IMR-90 (cell line): ENCODE measurements around the gene MGAT1. TPM values are rescaled to one million over a fixed set of nuclear protein-coding genes. Genes with fewer than 3 reads are reported as not detected.
A peak's percentile ranks its signal among the peaks of the same experiment; 100 is the strongest.

ENCODE experiments used
- ATAC-seq: fragments of 200-7000 bp; cut with Tn5 transposase; 2 replicates; pipeline ENCODE4 v1.9.1; 2020; ENCODE audit warnings: low read depth, mild to moderate bottlenecking, moderate library complexity
- BruUV-seq: library from RNA; stranded (reverse); fragments of 400-500 nt; replicated peaks from 2 replicates; lab custom pipeline; 2021; lab: Mats Ljungman, UMichigan
- CTCF ChIA-PET: fragments of 300-600 bp; formaldehyde crosslinking; extraction: SDS; loops from one replicate; lab custom pipeline; 2021; ENCODE audit warnings: antibody characterized with exemption; lab: Yijun Ruan, JAX
- POLR2A ChIA-PET: fragments of 300-600 bp; sonication (Branson Sonifier 250); formaldehyde crosslinking; loops from one replicate; lab custom pipeline; 2022; ENCODE audit warnings: antibody characterized with exemption; ENCODE audit not compliant: unreplicated experiment; lab: Charles Lee
- DNase-seq: peaks from one replicate; pipeline ENCODE4 v3.0.0; 2013
- H2AFZ ChIP-seq: replicated peaks from 2 replicates; pipeline ENCODE3; 2013; ENCODE audit warnings: low read length, mild to moderate bottlenecking; ENCODE audit not compliant: poor library complexity
- H2AK5ac ChIP-seq: 2 replicates; pipeline ENCODE4 v1.6.1; 2013; ENCODE audit warnings: low read depth, low read length, inconsistent platforms
- H2AK9ac ChIP-seq: replicated peaks from 2 replicates; pipeline ENCODE3; 2013; ENCODE audit warnings: mild to moderate bottlenecking, low read depth, low read length, moderate library complexity; ENCODE audit not compliant: poor library complexity
- H2BK120ac ChIP-seq: 2 replicates; pipeline ENCODE4 v1.6.1; 2013; ENCODE audit warnings: low read depth, low read length, inconsistent platforms
- H2BK15ac ChIP-seq: 3 replicates; pipeline ENCODE4 v1.6.1; 2013; ENCODE audit warnings: low read depth, low read length, inconsistent platforms
- H2BK20ac ChIP-seq: 2 replicates; pipeline ENCODE4 v1.6.1; 2013; ENCODE audit warnings: low read depth, mild to moderate bottlenecking, inconsistent platforms, low read length, moderate library complexity
- H2BK5ac ChIP-seq: 2 replicates; pipeline ENCODE4 v1.6.1; 2013; ENCODE audit warnings: mild to moderate bottlenecking, low read depth, low read length, inconsistent platforms; ENCODE audit not compliant: poor library complexity, severe bottlenecking
- H3K14ac ChIP-seq: replicated peaks from 2 replicates; pipeline ENCODE4 v1.6.1; 2013; ENCODE audit warnings: low read depth, low read length, inconsistent platforms
- H3K18ac ChIP-seq: 2 replicates; pipeline ENCODE4 v1.6.1; 2013; ENCODE audit warnings: low read depth, low read length, control low read depth
- H3K23ac ChIP-seq: 2 replicates; pipeline ENCODE4 v1.6.1; 2013; ENCODE audit warnings: low read depth, low read length, inconsistent platforms
- H3K27ac ChIP-seq: 2 replicates; pipeline ENCODE4 v1.5.1; 2013; ENCODE audit warnings: mild to moderate bottlenecking, control low read depth, low read length; ENCODE audit not compliant: insufficient read depth
- H3K27me3 ChIP-seq: 2 replicates; pipeline ENCODE4 v1.6.1; 2013; ENCODE audit warnings: low read length; ENCODE audit not compliant: control insufficient read depth, insufficient read depth
- H3K36me3 ChIP-seq: 2 replicates; pipeline ENCODE4 v1.6.1; 2013; ENCODE audit warnings: low read length, mixed read lengths; ENCODE audit not compliant: control insufficient read depth, insufficient read depth
- H3K4ac ChIP-seq: 2 replicates; pipeline ENCODE4 v1.6.1; 2013; ENCODE audit warnings: low read depth, low read length, inconsistent platforms
- H3K4me1 ChIP-seq: 2 replicates; pipeline ENCODE4 v1.6.1; 2013; ENCODE audit warnings: low read length, mixed read lengths; ENCODE audit not compliant: control insufficient read depth, insufficient read depth
- H3K4me2 ChIP-seq: 2 replicates; pipeline ENCODE4 v1.6.1; 2013; ENCODE audit warnings: low read depth, mild to moderate bottlenecking, control low read depth, low read length, moderate library complexity
- H3K4me3 ChIP-seq: 2 replicates; pipeline ENCODE4 v1.5.1; 2013; ENCODE audit warnings: low read depth, mild to moderate bottlenecking, control low read depth, low read length, moderate library complexity; ENCODE audit not compliant: insufficient read depth
- H3K56ac ChIP-seq: 2 replicates; pipeline ENCODE4 v1.6.1; 2013; ENCODE audit warnings: low read length, inconsistent platforms; ENCODE audit not compliant: insufficient read depth; ENCODE audit errors: extremely low read depth
- H3K79me1 ChIP-seq, 2 experiments: 2 replicates each; pipeline ENCODE4 v1.6.1; 2013; ENCODE audit warnings: low read length in 2 of 2, inconsistent platforms in 1 of 2, low read depth in 1 of 2
- H3K9ac ChIP-seq: 2 replicates; pipeline ENCODE4 v1.6.1; 2013; ENCODE audit warnings: low read depth, low read length, control low read depth
- H3K9me1 ChIP-seq: 2 replicates; pipeline ENCODE4 v1.6.1; 2013; ENCODE audit warnings: low read length, inconsistent platforms; ENCODE audit not compliant: insufficient read depth
- H3K9me3 ChIP-seq: 2 replicates; pipeline ENCODE4 v1.6.1; 2013; ENCODE audit warnings: low read length; ENCODE audit not compliant: control insufficient read depth, insufficient read depth
- H4K20me1 ChIP-seq: 2 replicates; pipeline ENCODE4 v1.6.1; 2013; ENCODE audit warnings: low read length, inconsistent platforms; ENCODE audit not compliant: insufficient read depth
- H4K5ac ChIP-seq: 2 replicates; pipeline ENCODE4 v1.6.1; 2013; ENCODE audit warnings: mild to moderate bottlenecking, low read depth, low read length, control low read depth
- H4K8ac ChIP-seq, 2 experiments: 2 replicates each; pipeline ENCODE4 v1.6.1; 2013; ENCODE audit warnings: low read depth in 2 of 2, low read length in 2 of 2, control low read depth in 1 of 2, inconsistent platforms in 1 of 2
- H4K91ac ChIP-seq: 2 replicates; pipeline ENCODE4 v1.6.1; 2013; ENCODE audit warnings: low read depth, low read length, inconsistent platforms; ENCODE audit not compliant: insufficient read depth
- BHLHE40 ChIP-seq: fragments of 150-350 bp; IDR thresholded peaks from 2 replicates; pipeline ENCODE4 v1.6.1; 2016; ENCODE audit warnings: mild to moderate bottlenecking, low read depth, low read length
- CEBPB ChIP-seq: IDR thresholded peaks from 2 replicates; pipeline ENCODE4 v1.6.1; 2012; ENCODE audit warnings: low read depth, low read length, improper control_type of control experiment
- CHD1 ChIP-seq: IDR thresholded peaks from 2 replicates; pipeline ENCODE4 v1.6.1; 2012; ENCODE audit warnings: low read depth, low read length, improper control_type of control experiment
- FOS ChIP-seq: fragments of 150-350 bp; IDR thresholded peaks from 2 replicates; pipeline ENCODE4 v1.6.1; 2016; ENCODE audit warnings: low read depth, low read length
- MAFK ChIP-seq: IDR thresholded peaks from 2 replicates; pipeline ENCODE4 v1.6.1; 2012; ENCODE audit warnings: low read depth, low read length, improper control_type of control experiment
- MAZ ChIP-seq: IDR thresholded peaks from 2 replicates; pipeline ENCODE4 v1.6.1; 2012; ENCODE audit warnings: low read depth, mild to moderate bottlenecking, low read length, improper control_type of control experiment, moderate library complexity, borderline replicate concordance
- MXI1 ChIP-seq: IDR thresholded peaks from 2 replicates; pipeline ENCODE4 v1.6.1; 2012; ENCODE audit warnings: low read depth, mild to moderate bottlenecking, low read length, moderate library complexity, borderline replicate concordance
- NFE2L2 ChIP-seq: fragments of 150-350 bp; IDR thresholded peaks from 2 replicates; pipeline ENCODE4 v1.6.1; 2016; ENCODE audit warnings: low read depth, mild to moderate bottlenecking, low read length
- POLR2A ChIP-seq: IDR thresholded peaks from 2 replicates; pipeline ENCODE4 v1.6.1; 2012; ENCODE audit warnings: mild to moderate bottlenecking, low read depth, low read length
- RAD21 ChIP-seq: IDR thresholded peaks from 2 replicates; pipeline ENCODE4 v1.6.1; 2012; ENCODE audit warnings: low read length, improper control_type of control experiment
- RCOR1 ChIP-seq: IDR thresholded peaks from 2 replicates; pipeline ENCODE4 v1.6.1; 2012; ENCODE audit warnings: mild to moderate bottlenecking, low read length, improper control_type of control experiment; ENCODE audit not compliant: insufficient replicate concordance
- RFX5 ChIP-seq: IDR thresholded peaks from 2 replicates; pipeline ENCODE4 v1.8.0; 2012; ENCODE audit warnings: low read depth, mild to moderate bottlenecking, low read length, moderate library complexity
- SMC3 ChIP-seq: fragments of 150-350 bp; IDR thresholded peaks from 2 replicates; pipeline ENCODE4 v1.6.1; 2016; ENCODE audit warnings: low read depth, mild to moderate bottlenecking, antibody characterized with exemption, low read length, moderate library complexity
- WGBS, 2 experiments: methylation state at CpG; one replicate each; pipeline versions ENCODE4 v1.1.5 to v1.1.7; 2013; ENCODE audit warnings: missing lambda C conversion rate in 2 of 2; ENCODE audit not compliant: insufficient read length in 1 of 2; ENCODE audit errors: extremely low coverage in 2 of 2; 5-methylcytosine and 5-hydroxymethylcytosine counted together
- dilution Hi-C: fragments of 300-500 bp; cut with HindIII; formaldehyde crosslinking; loops from one replicate; pipeline ENCODE4 v1.14.3; 2018; ENCODE audit warnings: low sequenced_read_pairs; ENCODE audit not compliant: unreplicated experiment
- in situ Hi-C: fragments of 300-500 bp; cut with MboI; formaldehyde crosslinking; loops from 3 replicates; pipeline ENCODE4 v1.14.3; 2019; ENCODE audit warnings: low sequenced_read_pairs, inconsistent platforms, mixed read lengths
- intact Hi-C: fragments of 100-400 bp; cut with micrococcal nuclease; formaldehyde crosslinking; loops from 2 replicates; pipeline ENCODE4 v1.10.0; 2022
- polyA plus RNA-seq, 3 experiments: library from polyadenylated mRNA; depleted of rRNA; stranded (reverse); fragments of >200 nt; gene quantifications; 2 replicates each; pipeline ENCODE4 v1.2.3, GENCODE V29; 2012; ENCODE audit warnings: low replicate concordance in 1 of 3
- total RNA-seq: library from RNA; depleted of rRNA; stranded (reverse); fragments of >200 nt; gene quantifications from 2 replicates; pipeline ENCODE4 v1.2.3, GENCODE V29; 2012
- TF ChIP-seq, protein P1 (sequence below): conservative IDR thresholded peaks from 2 replicates; pipeline ENCODE4 v1.5.1; 2012; ENCODE audit warnings: mild to moderate bottlenecking, low read depth, low read length, improper control_type of control experiment
- TF ChIP-seq, protein P2 (sequence below): fragments of 150-350 bp; IDR thresholded peaks from 2 replicates; pipeline ENCODE4 v1.6.1; 2016; ENCODE audit warnings: low read depth, mild to moderate bottlenecking, low read length, moderate library complexity, borderline replicate concordance

MGAT1 gene
- total and polyA plus RNA-seq, 2 of the 4 experiments (the other 2 are of a cell fraction): 56.3 to 141 TPM

DNA sequence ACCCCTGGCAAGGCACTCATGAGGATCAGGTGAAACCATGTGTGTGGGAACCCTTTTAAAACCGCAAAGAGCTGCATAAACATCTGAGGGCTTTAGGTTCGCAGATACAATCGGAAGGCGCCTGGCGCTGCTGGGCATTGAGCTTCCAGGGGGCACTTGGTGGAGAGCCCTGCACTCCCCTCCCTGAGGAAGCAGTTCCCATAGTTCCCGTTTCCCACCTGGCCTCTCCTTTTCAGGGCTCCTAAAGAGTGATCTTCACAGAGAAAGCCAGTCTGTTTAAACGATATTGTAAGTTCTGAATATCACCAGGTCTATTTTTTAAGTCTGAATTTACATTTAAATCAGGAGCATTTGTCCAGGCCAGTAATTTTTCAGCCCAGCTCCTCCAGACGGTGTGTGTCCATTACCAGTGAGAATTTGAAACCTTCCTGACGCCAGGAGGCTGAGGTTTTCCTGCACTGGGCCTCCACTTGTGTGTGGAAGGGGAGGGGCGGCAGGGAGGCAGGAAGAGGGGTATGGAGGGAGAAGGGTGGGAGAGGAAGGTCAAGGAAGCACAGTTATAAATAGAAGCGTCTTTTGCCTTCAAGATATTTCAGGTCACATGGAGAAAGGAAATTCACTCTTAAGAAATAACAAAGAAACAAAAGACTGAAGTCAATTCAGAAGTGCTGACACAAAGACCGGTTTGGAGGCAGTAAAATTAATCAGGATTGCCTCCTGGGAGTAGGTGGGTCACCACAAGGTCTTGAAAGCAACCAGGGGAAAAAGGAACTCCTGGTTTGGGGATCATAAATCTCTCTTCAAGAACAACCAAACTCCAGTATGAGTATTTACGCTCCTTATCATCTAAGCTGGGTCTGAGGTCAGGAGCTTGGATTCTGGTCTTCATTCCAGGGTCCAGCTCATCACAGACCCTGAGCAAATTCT is 14.3 kb upstream of the MGAT1 start:
- Histone ChIP-seq H4K5ac (peak overlapping the region; percentile 87), H4K91ac (peak overlapping the region; percentile 10; the same call in 1 of the 2 replicates), H3K9me1 (no peaks in the 10 kb centered on the region; the same call in 1 of the 2 replicates), H2BK120ac (peak overlapping the region; percentile 78; the same call in 1 of the 2 replicates), H3K18ac (peak overlapping the region; percentile 81), H2AK9ac (peak overlapping the region; percentile 60), H3K14ac (peak overlapping the region; percentile 83), H4K20me1 (no peaks in the 10 kb centered on the region), H2BK15ac (peak overlapping the region; percentile 21; the same call in 2 of the 3 replicates), H2BK5ac (peak overlapping the region; percentile 77), H4K8ac (peak overlapping the region; percentile 17 to 73; a peak in 2 of 4 replicates), H3K36me3 (no peaks in the 10 kb centered on the region), H3K23ac (peak overlapping the region; percentile 51; the same call in 1 of the 2 replicates), H3K4ac (peak overlapping the region; percentile 59), H2AK5ac (peak overlapping the region; percentile 5; the same call in 1 of the 2 replicates), H3K9me3 (no peaks in the 10 kb centered on the region), H3K4me3 (no peak overlapping the region), H2AFZ (peak overlapping the region; percentile 88), H3K27me3 (no peaks in the 10 kb centered on the region), H3K56ac (no peak overlapping the region), H2BK20ac (no peak overlapping the region; the same call in 1 of the 2 replicates), H3K27ac (peak overlapping the region; percentile 29; the same call in 1 of the 2 replicates), H3K79me1 (no peaks in the 10 kb centered on the region; a peak in 1 of 4 replicates), H3K4me1 (peaks cover 11% of the 10 kb centered on the region), H3K4me2 (peak overlapping the region; percentile 5; the same call in 1 of the 2 replicates), H3K9ac (no peak overlapping the region; the same call in 1 of the 2 replicates)
- POLR2A ChIA-PET: no interaction called here
- WGBS, 2 experiments: no CpG with 5 or more reads among the region's 13 CpGs
- dilution Hi-C loops: no loop called here
- DNase-seq (peak; percentile 44), ATAC-seq (peak; percentile 71)
- in situ Hi-C loops: no loop called here
- no TSS peak for BruUV-seq
- intact Hi-C loops: no loop called here
- CTCF ChIA-PET: interaction anchor here (1.6 kb wide), 1 partner anchor 52 kb away, joined by 3 read pairs; no protein-coding TSS in a partner anchor
- no peak for TF ChIP-seq MAFK
- TF ChIP-seq RCOR1: no peak
- no peak for TF ChIP-seq SMC3
- no peak for TF ChIP-seq CHD1
- TF ChIP-seq BHLHE40: no peak
- TF ChIP-seq, protein P1, sequence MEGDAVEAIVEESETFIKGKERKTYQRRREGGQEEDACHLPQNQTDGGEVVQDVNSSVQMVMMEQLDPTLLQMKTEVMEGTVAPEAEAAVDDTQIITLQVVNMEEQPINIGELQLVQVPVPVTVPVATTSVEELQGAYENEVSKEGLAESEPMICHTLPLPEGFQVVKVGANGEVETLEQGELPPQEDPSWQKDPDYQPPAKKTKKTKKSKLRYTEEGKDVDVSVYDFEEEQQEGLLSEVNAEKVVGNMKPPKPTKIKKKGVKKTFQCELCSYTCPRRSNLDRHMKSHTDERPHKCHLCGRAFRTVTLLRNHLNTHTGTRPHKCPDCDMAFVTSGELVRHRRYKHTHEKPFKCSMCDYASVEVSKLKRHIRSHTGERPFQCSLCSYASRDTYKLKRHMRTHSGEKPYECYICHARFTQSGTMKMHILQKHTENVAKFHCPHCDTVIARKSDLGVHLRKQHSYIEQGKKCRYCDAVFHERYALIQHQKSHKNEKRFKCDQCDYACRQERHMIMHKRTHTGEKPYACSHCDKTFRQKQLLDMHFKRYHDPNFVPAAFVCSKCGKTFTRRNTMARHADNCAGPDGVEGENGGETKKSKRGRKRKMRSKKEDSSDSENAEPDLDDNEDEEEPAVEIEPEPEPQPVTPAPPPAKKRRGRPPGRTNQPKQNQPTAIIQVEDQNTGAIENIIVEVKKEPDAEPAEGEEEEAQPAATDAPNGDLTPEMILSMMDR: no peak
- TF ChIP-seq RAD21: no peak
- TF ChIP-seq MAZ: no peak
- no peak for TF ChIP-seq POLR2A
- TF ChIP-seq CEBPB: no peak
- TF ChIP-seq MXI1: no peak
- no peak for TF ChIP-seq NFE2L2
- TF ChIP-seq, protein P2, sequence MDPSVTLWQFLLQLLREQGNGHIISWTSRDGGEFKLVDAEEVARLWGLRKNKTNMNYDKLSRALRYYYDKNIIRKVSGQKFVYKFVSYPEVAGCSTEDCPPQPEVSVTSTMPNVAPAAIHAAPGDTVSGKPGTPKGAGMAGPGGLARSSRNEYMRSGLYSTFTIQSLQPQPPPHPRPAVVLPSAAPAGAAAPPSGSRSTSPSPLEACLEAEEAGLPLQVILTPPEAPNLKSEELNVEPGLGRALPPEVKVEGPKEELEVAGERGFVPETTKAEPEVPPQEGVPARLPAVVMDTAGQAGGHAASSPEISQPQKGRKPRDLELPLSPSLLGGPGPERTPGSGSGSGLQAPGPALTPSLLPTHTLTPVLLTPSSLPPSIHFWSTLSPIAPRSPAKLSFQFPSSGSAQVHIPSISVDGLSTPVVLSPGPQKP: no peak
- TF ChIP-seq FOS: no peak
- no peak for TF ChIP-seq RFX5
